Muscle of leg (tissue), 11 donors: ENCODE measurements around the gene CSGALNACT2. TPM values are rescaled to one million over a fixed set of nuclear protein-coding genes. Genes with fewer than 3 reads are reported as not detected.
A peak's percentile ranks its signal among the peaks of the same experiment; 100 is the strongest.
"Not testable (repeated sequence)": the region's sequence is repeated elsewhere in the genome, so short reads cannot be mapped to it uniquely, and the experiment has no call there.

Experiments
- DNase-seq: peaks from one replicate; pipeline ENCODE4 v3.0.0; 2013
- H3K27ac ChIP-seq: one replicate; pipeline ENCODE4 v1.5.1; 2013; ENCODE audit warnings: mild to moderate bottlenecking, low read length, control low read depth
- H3K27me3 ChIP-seq: one replicate; pipeline ENCODE4 v1.6.1; 2013; ENCODE audit warnings: low read length; ENCODE audit not compliant: control insufficient read depth, insufficient read depth
- H3K36me3 ChIP-seq: one replicate; pipeline ENCODE4 v1.6.1; 2013; ENCODE audit warnings: low read length; ENCODE audit not compliant: control insufficient read depth, insufficient read depth
- H3K4me1 ChIP-seq: one replicate; pipeline ENCODE4 v1.6.1; 2013; ENCODE audit warnings: low read length; ENCODE audit not compliant: control insufficient read depth, insufficient read depth
- H3K4me3 ChIP-seq: one replicate; pipeline ENCODE4 v1.5.1; 2013; ENCODE audit warnings: low read length, control low read depth
- H3K9me3 ChIP-seq: replicated peaks from 2 replicates; pipeline ENCODE4 v1.6.1; 2013; ENCODE audit warnings: low read depth, low read length; ENCODE audit not compliant: control insufficient read depth
- WGBS: methylation state at CpG from one replicate; pipeline ENCODE4 v1.1.5; 2013; ENCODE audit warnings: missing lambda C conversion rate; ENCODE audit not compliant: insufficient coverage; 5-methylcytosine and 5-hydroxymethylcytosine counted together
- polyA plus RNA-seq, 8 donors: library from polyadenylated mRNA; unstranded; fragments of 120-200 nt; gene quantifications; one replicate each; pipeline versions ENCODE4 v1.2.1 to v1.2.3, GENCODE V29; 2013; ENCODE audit warnings: inconsistent platforms in 1 of 8, low replicate concordance in 1 of 8; ENCODE audit not compliant: insufficient read length in 8 of 8, insufficient read depth in 1 of 8
- total RNA-seq: library from RNA; stranded (reverse); fragments of 120-200 nt; gene quantifications from one replicate; pipeline ENCODE4 v1.2.4, GENCODE V29; 2013

CSGALNACT2 gene
- total and polyA plus RNA-seq, 9 donors: 16.2 to 30.8 (median 23.0) TPM

GRCh38 chr10:43214956-43215561 is 76.8 kb downstream of the CSGALNACT2 start:
- 72% methylated on average over 8 of the region's 12 CpGs for WGBS
- Histone ChIP-seq H3K9me3 (no peaks in the 10 kb centered on the region), H3K27me3 (no peaks in the 10 kb centered on the region)

DNA sequence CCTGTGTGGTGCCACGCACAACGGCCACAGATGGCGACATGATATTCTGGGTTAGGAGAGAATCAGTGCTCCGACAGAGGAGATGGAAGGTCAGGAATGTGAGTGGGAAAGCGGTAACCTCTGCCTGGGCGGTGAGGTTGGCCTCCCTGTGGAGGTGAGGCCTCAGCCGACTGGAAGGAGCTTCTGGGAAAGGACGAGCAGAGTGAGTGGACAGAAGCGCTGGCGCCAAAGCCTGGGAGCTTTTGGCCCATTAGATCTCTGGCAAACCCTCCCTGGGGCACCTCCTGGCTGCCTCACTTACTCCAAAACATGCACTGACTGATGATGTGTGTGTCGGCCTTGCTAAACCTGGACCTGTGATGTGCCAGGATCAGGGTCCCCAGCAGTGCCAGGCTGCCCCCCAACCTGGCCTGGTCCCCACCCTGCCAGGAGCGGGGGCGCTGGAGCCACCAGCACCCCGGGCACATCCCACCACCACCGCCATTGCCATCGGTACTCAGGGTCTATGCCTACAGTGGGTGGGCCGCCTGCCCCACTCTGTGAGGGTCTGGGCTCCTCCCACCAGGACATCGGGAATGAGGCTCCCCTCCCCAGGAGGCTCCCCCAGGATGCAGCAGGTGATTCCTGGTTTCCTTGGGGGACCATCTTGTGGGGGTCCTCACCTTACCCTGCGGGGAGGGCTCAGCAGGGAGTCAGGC is 77.7 kb downstream of the CSGALNACT2 start:
- H3K27ac ChIP-seq: no peak overlapping the region
- H3K9me3 ChIP-seq: no peaks in the 10 kb centered on the region
- peaks cover 10% of the 10 kb centered on the region for H3K4me1 ChIP-seq
- WGBS: 67% methylated on average over 13 of the region's 19 CpGs
- no peak for DNase-seq
- no peak overlapping the region for H3K4me3 ChIP-seq
- no peaks in the 10 kb centered on the region for H3K27me3 ChIP-seq
- no peaks in the 10 kb centered on the region for H3K36me3 ChIP-seq

More at GRCh38 chr10:43214956-43215561, 76.8 kb downstream of the CSGALNACT2 start:
- peaks cover 10% of the 10 kb centered on the region for H3K4me1 ChIP-seq
- no peaks in the 10 kb centered on the region for H3K36me3 ChIP-seq
- H3K4me3 ChIP-seq: no peak overlapping the region
- H3K27ac ChIP-seq: no peak overlapping the region
- no peak for DNase-seq

- Histone ChIP-seq H3K4me1 (peaks cover 6% of the 10 kb centered on the region), H3K27me3 (no peaks in the 10 kb centered on the region), H3K4me3 (no peak overlapping the region), H3K27ac (no peak overlapping the region), H3K9me3 (no peaks in the 10 kb centered on the region), H3K36me3 (no peaks in the 10 kb centered on the region)
- WGBS: 81% methylated on average over 11 of the region's 15 CpGs
- DNase-seq: no peak
These were observed 78.8 kb downstream of the CSGALNACT2 start for GRCh38 chr10:43216931-43217562.

DNA sequence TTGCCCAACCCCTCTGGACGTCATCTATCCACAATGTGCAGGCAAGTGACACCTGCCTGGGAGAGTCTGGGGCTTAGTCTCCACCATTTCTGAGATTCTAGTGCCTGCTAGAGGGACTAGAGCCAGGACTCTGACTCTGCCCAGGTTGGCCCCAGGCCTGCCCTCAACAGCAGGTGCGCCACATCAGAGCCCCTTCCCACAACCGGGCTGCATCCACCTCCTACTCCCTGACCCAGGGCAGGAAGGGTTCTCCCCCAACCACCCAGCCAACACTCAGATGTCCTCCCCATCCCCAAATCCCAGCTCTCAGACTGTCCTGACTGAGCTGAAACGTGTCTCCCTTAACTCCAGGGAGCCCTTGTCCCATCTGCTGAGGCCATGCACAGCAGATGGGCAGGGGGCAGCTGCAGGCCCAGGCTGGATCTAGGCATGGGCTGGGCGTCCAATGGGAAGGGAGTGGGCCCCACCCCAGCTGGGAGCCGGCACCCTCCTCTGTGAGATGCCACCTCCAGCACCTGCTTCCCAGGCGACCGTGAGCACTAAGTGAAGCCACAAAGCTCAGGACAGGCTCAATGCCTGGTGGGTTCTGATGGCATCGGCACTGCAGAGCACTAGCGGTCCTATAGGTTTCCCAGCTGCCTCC is 79.4 kb downstream of the CSGALNACT2 start:
- WGBS: 78% methylated on average over 10 of the region's 10 CpGs
- H3K36me3 ChIP-seq: no peaks in the 10 kb centered on the region
- H3K27ac ChIP-seq: no peak overlapping the region
- H3K4me3 ChIP-seq: no peak overlapping the region
- H3K4me1 ChIP-seq: peaks cover 2% of the 10 kb centered on the region
- no peaks in the 10 kb centered on the region for H3K9me3 ChIP-seq
- no peak for DNase-seq
- H3K27me3 ChIP-seq: peaks cover 2% of the 10 kb centered on the region

- no peak overlapping the region for H3K4me3 ChIP-seq
- peak; percentile 18 for DNase-seq
- WGBS: 74% methylated on average over 17 of the region's 18 CpGs
These were observed 80.1 kb downstream of the CSGALNACT2 start for GRCh38 chr10:43218206-43218950.

GRCh38 chr10:43218951-43219837 is 80.9 kb downstream of the CSGALNACT2 start:
- H3K27me3 ChIP-seq: peaks cover 2% of the 10 kb centered on the region
- WGBS: 76% methylated on average over 7 of the region's 18 CpGs

More at GRCh38 chr10:43218206-43218950, 80.1 kb downstream of the CSGALNACT2 start:
- Histone ChIP-seq H3K27ac (no peak overlapping the region), H3K27me3 (peaks cover 2% of the 10 kb centered on the region), H3K4me1 (peaks cover 2% of the 10 kb centered on the region), H3K9me3 (no peaks in the 10 kb centered on the region), H3K36me3 (no peaks in the 10 kb centered on the region)

GRCh38 chr10:43219848-43220247 is 81.6 kb downstream of the CSGALNACT2 start:
- no peaks in the 10 kb centered on the region for H3K9me3 ChIP-seq
- H3K4me1 ChIP-seq: peaks cover 2% of the 10 kb centered on the region
- H3K27ac ChIP-seq: no peak overlapping the region
- peaks cover 2% of the 10 kb centered on the region for H3K27me3 ChIP-seq
- H3K4me3 ChIP-seq: no peak overlapping the region
- 60% methylated on average over 5 of the region's 5 CpGs for WGBS
- DNase-seq: no peak
- H3K36me3 ChIP-seq: no peaks in the 10 kb centered on the region

More at GRCh38 chr10:43218951-43219837, 80.9 kb downstream of the CSGALNACT2 start:
- no peak for DNase-seq
- no peaks in the 10 kb centered on the region for H3K36me3 ChIP-seq
- no peaks in the 10 kb centered on the region for H3K9me3 ChIP-seq
- H3K4me1 ChIP-seq: peaks cover 2% of the 10 kb centered on the region
- H3K4me3 ChIP-seq: no peak overlapping the region
- no peak overlapping the region for H3K27ac ChIP-seq

GRCh38 chr10:43220251-43220650 is 82.0 kb downstream of the CSGALNACT2 start:
- 78% methylated on average over 6 of the region's 6 CpGs for WGBS
- not testable (repeated sequence) for H3K27me3 ChIP-seq, H3K27ac ChIP-seq, H3K4me3 ChIP-seq, H3K9me3 ChIP-seq, DNase-seq, H3K36me3 ChIP-seq, H3K4me1 ChIP-seq
